ENCODE data around the gene CHTF18.

DNA sequence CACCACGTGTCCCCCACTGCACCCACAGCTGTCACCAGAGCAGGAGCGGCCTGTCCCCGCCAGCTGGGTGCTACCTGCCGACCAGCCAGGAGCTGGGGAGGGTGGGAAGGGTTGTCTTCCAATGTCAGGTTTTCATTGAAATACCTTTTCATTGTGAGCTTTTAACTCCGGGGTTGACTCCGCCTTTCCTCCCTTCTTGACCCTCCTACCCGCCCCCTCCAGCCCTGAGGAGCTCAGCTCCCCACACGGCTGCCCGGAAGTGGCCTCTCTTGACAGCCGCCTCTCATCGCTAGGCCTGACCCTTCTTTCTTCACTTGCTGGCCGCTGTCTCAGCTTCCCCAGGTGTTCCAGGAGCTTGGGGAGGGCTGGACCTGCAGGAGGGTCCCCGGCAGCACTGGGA, 33.3 kb downstream of the CHTF18 start:
- TF ChIP-seq POLR2A (IDR thresholded peaks at IDR 0.05) (no peak), POLR2AphosphoS5 (IDR thresholded peaks at IDR 0.05; ENCODE audit: insufficient read depth in 1 of 2, low read depth in 1 of 2) (no peak)
- TF ChIP-seq, protein P1, sequence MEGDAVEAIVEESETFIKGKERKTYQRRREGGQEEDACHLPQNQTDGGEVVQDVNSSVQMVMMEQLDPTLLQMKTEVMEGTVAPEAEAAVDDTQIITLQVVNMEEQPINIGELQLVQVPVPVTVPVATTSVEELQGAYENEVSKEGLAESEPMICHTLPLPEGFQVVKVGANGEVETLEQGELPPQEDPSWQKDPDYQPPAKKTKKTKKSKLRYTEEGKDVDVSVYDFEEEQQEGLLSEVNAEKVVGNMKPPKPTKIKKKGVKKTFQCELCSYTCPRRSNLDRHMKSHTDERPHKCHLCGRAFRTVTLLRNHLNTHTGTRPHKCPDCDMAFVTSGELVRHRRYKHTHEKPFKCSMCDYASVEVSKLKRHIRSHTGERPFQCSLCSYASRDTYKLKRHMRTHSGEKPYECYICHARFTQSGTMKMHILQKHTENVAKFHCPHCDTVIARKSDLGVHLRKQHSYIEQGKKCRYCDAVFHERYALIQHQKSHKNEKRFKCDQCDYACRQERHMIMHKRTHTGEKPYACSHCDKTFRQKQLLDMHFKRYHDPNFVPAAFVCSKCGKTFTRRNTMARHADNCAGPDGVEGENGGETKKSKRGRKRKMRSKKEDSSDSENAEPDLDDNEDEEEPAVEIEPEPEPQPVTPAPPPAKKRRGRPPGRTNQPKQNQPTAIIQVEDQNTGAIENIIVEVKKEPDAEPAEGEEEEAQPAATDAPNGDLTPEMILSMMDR (IDR thresholded peaks at IDR 0.05): no peak

All from vagina (tissue), 2 donors.